Central memory CD8-positive, alpha-beta T cell (primary cell): ENCODE data around the gene SCMH1.
"Not testable (repeated sequence)": the region's sequence is repeated elsewhere in the genome, so short reads cannot be mapped to it uniquely, and the experiment has no call there.

Source experiments
- ATAC-seq: fragments of 150-1000 bp; cut with Tn5 transposase; replicated peaks from 2 replicates; pipeline ENCODE4 v1.10.0; 2022; ENCODE audit warnings: mild to moderate bottlenecking, moderate FRiP score, moderate number of reproducible peaks; ENCODE audit not compliant: poor library complexity, severe bottlenecking; ENCODE audit errors: extremely low read depth
- DNase-seq, 2 donors: peaks; one replicate each; pipeline ENCODE4 v3.0.0; 2021; ENCODE audit warnings: low spot score in 2 of 2
- H3K27ac Mint-ChIP-seq: one replicate; pipeline ENCODE4 v1.8.0; 2022; ENCODE audit warnings: low read depth, mild to moderate bottlenecking, moderate library complexity, mixed read lengths
- H3K27me3 Mint-ChIP-seq: one replicate; pipeline ENCODE4 v1.8.0; 2022; ENCODE audit warnings: mixed read lengths
- H3K36me3 Mint-ChIP-seq: one replicate; pipeline ENCODE4 v1.8.0; 2022; ENCODE audit warnings: mild to moderate bottlenecking, moderate library complexity, mixed read lengths; ENCODE audit not compliant: insufficient read depth
- H3K4me1 Mint-ChIP-seq: one replicate; pipeline ENCODE4 v1.8.0; 2022; ENCODE audit warnings: mixed read lengths
- H3K4me3 Mint-ChIP-seq: one replicate; pipeline ENCODE4 v1.8.0; 2022; ENCODE audit warnings: mild to moderate bottlenecking, moderate library complexity, mixed read lengths
- H3K9me3 Mint-ChIP-seq: one replicate; pipeline ENCODE4 v1.8.0; 2022; ENCODE audit warnings: mixed read lengths

Gene SCMH1

DNA sequence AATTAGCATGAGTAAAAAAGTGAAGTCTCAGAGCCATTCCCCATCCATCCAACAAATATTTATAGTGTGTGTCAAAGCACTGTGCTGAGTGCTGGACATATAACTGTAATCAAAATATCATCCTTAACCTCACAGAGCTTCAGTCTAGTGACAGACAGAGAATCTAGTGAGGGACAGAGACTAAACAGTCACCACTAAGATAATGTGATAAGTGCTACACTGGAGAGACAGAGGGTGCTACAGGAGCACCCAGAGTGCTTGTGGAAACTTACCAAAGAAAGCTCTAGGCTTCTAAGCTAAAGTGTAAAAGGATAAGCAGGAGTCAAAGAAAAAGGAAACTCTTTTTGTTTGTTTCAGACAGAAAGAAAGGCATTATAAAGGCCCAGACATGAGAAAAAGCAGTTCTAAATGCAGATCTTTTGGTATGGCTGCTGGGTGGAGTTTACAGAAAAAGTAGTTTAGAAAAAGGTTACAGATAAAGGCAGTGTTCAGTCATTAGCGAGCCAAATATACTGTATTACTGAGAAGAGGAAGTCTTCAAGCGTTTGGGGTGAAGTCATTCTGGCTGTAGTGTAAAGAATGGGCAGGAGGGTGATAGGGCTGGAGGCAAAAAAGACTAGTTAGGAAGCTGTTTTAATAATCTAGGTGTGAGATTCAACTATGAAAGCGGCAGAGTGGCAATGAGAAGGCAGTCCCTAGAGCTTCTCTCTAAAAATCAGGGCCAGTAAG, 83.8 kb downstream of the SCMH1 start:
- DNase-seq: no peak
- Mint-ChIP-seq H3K4me1 (no peaks in the 10 kb centered on the region), H3K27me3 (no peaks in the 10 kb centered on the region), H3K9me3 (no peaks in the 10 kb centered on the region), H3K36me3 (peaks cover 6% of the 10 kb centered on the region), H3K27ac (no peak overlapping the region), H3K4me3 (no peak overlapping the region)
- ATAC-seq: no peak

DNA sequence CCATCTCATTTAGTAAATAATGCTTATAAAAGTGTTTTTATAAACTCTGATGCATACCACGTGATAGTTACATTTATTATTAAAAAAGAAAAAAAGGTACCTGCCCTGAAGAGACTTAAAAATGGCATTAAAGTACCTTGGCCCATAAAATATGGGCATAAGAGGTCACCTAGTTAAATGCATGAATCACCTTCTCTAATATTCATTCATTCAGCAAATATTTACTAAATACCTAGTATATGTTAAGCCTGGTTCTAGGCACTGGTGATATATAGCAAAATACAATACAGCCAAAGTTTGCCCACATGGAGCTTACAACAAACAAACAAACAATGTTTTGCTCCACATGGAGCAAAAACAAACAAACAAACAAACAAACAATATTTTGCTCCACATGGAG, 87.0 kb downstream of the SCMH1 start:
- no peaks in the 10 kb centered on the region for H3K27me3 Mint-ChIP-seq
- no peak overlapping the region for H3K27ac Mint-ChIP-seq
- H3K4me1 Mint-ChIP-seq: no peaks in the 10 kb centered on the region
- DNase-seq (no peak), ATAC-seq (no peak)
- no peaks in the 10 kb centered on the region for H3K9me3 Mint-ChIP-seq
- H3K4me3 Mint-ChIP-seq: no peak overlapping the region
- peaks cover 11% of the 10 kb centered on the region for H3K36me3 Mint-ChIP-seq

DNA sequence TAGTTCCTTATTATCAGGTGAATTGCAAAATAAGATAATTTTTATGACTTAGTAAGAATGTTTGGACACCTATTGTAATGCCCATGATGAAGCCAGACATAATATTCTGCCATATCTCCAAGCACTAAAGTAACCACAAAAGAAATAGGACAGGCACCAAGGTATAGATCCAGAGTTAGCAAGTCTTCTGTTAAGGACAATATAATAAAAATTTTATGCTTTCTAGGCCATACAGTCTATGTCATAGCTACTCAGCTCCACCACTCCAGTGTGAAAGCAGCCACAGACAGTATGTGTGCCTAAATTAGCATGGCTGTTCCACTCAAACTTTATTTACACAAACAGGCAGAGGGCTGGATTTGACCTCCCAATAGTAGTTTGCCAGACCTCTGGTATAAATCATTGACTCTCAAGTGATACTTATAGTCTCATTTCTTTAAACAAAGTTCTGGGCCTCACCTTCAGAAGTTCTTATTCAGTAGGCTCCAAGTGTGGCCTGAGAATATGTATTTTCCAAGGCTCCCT, 88.3 kb downstream of the SCMH1 start:
- DNase-seq: no peak
- Mint-ChIP-seq H3K36me3 (peaks cover 16% of the 10 kb centered on the region), H3K27me3 (no peaks in the 10 kb centered on the region), H3K4me3 (no peak overlapping the region), H3K4me1 (no peaks in the 10 kb centered on the region), H3K9me3 (no peaks in the 10 kb centered on the region), H3K27ac (no peak overlapping the region)
- ATAC-seq: no peak

DNA sequence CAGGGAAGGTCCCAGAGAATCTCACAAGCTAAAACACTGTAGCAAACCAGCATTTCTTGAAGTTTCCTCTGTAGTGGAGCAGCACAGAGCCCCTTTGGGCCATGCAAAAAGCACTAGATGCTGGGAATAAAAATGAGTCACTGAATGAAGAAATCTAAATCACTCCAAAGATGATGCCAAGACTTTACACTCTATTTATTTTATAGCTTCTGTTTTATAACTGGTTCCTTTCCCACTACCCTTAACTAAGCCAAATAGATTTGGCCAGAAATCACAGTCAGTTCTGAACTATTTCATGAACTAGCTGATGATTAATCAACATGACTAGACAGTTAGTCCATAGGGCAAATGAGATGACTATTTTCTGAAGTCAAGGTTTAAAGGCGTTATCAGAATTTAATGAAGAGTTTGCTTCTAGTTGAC, 89.5 kb downstream of the SCMH1 start:
- Mint-ChIP-seq H3K4me3 (no peak overlapping the region), H3K9me3 (no peaks in the 10 kb centered on the region), H3K36me3 (peaks cover 16% of the 10 kb centered on the region), H3K27me3 (no peaks in the 10 kb centered on the region), H3K27ac (no peak overlapping the region), H3K4me1 (no peaks in the 10 kb centered on the region)
- DNase-seq: no peak
- ATAC-seq: no peak

DNA sequence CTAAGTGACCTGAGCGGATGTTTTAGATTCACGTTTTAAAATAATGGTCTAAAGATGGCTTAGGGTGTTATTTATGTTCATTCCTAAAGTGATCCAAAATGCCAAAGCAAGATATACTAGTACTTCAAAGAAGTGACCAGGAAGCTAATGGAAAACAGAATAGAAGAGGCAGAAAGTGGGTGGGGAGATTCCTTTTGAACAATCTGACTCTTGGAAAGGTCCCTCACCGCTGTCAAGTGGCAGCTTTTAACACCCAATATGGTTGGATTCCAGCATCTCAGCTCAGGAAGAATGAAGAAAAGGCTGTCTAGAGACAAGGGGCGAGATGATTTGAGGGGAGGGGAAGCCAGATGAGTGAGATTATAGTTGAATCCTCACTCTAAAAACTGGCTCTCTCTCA, 90.3 kb downstream of the SCMH1 start:
- no peak for ATAC-seq
- no peaks in the 10 kb centered on the region for H3K9me3 Mint-ChIP-seq
- no peak overlapping the region for H3K4me3 Mint-ChIP-seq
- DNase-seq: no peak
- no peak overlapping the region for H3K27ac Mint-ChIP-seq
- H3K27me3 Mint-ChIP-seq: no peaks in the 10 kb centered on the region
- no peaks in the 10 kb centered on the region for H3K4me1 Mint-ChIP-seq
- peaks cover 16% of the 10 kb centered on the region for H3K36me3 Mint-ChIP-seq

DNA sequence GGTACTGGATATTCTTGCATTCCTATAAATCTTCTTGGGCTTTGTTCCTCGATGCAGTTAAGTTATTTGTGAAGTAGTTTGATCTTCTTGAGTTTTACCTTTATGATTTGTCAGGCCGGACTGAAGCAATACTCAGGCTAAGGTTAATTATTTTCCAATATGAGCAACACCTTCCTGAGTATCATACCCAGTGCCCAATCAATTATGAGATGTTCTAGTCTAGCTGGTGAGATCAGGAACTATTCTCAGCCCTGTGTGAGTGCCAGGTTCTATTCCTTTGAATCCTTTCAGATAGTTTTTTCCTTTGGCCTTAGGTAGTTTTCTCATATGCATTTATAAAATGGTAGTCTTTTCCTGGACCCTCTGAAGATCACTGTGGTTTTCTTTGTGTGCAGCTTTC, 92.5 kb downstream of the SCMH1 start:
- H3K36me3 Mint-ChIP-seq: peaks cover 12% of the 10 kb centered on the region
- DNase-seq: no peak

DNA sequence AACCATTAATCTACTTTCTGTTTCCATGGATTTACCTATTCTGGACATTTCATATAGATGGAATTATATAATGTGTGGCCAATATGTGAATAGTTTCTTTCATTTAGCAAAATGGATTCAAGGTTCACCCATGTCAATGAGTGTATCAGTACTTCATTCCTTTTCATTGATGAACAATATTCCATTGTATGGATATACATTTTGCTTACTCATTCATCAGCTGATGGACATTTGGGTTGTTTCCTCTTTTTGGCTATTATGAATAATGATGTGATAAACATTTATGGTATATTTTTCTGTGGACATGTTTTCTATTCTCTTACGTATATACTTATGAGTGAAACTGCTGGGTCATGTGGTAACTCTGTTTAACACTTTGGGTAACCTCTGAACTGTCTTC, 97.8 kb downstream of the SCMH1 start:
- DNase-seq: no peak
- Mint-ChIP-seq H3K4me1 (no peaks in the 10 kb centered on the region), H3K27me3 (no peaks in the 10 kb centered on the region), H3K36me3 (peaks cover 1% of the 10 kb centered on the region), H3K9me3 (no peaks in the 10 kb centered on the region), H3K27ac (no peak overlapping the region), H3K4me3 (no peak overlapping the region)
- ATAC-seq: no peak

More for the DNA sequence above, 92.5 kb downstream of the SCMH1 start:
- H3K4me1 Mint-ChIP-seq: no peaks in the 10 kb centered on the region
- no peaks in the 10 kb centered on the region for H3K9me3 Mint-ChIP-seq
- H3K27me3 Mint-ChIP-seq: no peaks in the 10 kb centered on the region
- no peak for ATAC-seq
- no peak overlapping the region for H3K27ac Mint-ChIP-seq
- no peak overlapping the region for H3K4me3 Mint-ChIP-seq

DNA sequence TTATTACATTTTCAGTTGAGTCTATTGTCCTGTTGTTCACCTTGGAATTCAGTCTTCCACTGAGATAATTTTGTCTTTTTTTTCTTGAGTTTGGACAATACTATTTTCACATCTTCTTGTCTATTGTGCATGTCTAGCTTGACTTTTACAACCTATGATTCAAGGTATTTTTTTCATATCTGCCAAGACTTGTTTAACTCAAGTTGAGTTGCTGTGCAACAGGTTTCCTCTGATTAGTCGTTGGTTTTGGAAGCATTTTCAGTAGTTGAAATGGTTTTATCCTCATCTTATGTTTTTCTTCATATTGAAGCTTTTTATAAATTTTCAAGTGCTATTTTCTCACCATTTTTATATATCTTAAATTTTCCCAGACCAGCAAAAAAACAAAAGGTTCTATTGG, 103.6 kb downstream of the SCMH1 start:
- Mint-ChIP-seq H3K4me1 (no peaks in the 10 kb centered on the region), H3K9me3 (no peaks in the 10 kb centered on the region), H3K4me3 (no peak overlapping the region), H3K27me3 (no peaks in the 10 kb centered on the region), H3K36me3 (no peaks in the 10 kb centered on the region), H3K27ac (no peak overlapping the region)
- DNase-seq (no peak), ATAC-seq (no peak)

DNA sequence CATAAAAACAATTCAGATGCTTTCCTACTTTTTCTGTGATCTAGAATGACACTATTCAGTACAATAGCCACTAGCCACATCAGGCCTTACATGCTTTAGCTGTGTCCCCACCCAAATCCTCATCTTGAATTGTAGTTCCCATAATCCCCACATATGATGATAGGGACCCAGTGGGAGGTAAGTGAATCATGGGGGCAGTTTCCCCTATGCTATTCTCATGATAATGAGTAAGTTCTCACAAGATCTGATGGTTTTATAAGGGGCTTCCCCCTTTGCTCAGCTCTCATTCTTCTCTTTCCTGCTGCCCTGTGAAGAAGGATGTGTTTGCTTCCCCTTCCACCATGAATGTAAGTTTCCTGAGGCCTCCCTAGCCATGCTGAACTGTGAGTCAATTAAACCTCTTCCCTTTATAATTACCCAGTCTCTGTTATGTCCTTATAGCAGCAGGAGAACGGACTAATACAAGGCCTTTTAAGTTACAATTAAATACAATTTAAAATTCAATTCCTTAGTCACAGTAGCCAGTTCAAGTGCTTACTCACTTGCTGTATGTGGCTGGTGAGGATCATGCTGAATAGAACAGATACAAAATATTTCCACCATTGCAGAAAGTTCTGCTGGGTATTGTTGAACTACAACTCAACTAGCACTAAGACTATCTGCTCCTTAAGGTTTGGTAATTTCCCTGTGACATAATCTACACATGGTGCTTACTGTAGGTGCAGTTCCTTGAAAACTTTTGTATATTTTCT, 106.7 kb downstream of the SCMH1 start:
- no peaks in the 10 kb centered on the region for H3K9me3 Mint-ChIP-seq
- H3K27me3 Mint-ChIP-seq: no peaks in the 10 kb centered on the region
- H3K4me3 Mint-ChIP-seq: no peak overlapping the region
- peaks cover 2% of the 10 kb centered on the region for H3K36me3 Mint-ChIP-seq
- no peaks in the 10 kb centered on the region for H3K4me1 Mint-ChIP-seq
- no peak overlapping the region for H3K27ac Mint-ChIP-seq
- DNase-seq (no peak), ATAC-seq (no peak)

DNA sequence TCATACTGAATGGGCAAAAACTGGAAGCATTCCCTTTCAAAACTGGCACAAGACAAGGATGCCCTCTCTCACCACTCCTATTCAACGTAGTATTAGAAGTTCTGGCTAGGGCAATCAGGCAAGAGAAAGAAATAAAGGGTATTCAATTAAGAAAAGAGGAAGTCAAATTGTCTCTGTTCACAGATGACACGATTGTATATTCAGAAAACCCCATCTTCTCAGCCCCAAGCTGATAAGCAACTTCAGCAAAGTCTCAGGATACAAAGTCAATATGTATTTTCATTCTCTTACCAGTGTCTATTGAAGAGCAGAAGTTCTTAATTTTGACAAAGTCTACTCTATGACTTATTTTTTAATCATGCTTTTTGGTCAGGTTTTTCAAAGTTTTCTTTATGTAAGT, 107.8 kb downstream of the SCMH1 start:
- not testable (repeated sequence) for H3K4me3 Mint-ChIP-seq, H3K27ac Mint-ChIP-seq, DNase-seq, H3K27me3 Mint-ChIP-seq, H3K4me1 Mint-ChIP-seq, H3K9me3 Mint-ChIP-seq, H3K36me3 Mint-ChIP-seq, ATAC-seq

DNA sequence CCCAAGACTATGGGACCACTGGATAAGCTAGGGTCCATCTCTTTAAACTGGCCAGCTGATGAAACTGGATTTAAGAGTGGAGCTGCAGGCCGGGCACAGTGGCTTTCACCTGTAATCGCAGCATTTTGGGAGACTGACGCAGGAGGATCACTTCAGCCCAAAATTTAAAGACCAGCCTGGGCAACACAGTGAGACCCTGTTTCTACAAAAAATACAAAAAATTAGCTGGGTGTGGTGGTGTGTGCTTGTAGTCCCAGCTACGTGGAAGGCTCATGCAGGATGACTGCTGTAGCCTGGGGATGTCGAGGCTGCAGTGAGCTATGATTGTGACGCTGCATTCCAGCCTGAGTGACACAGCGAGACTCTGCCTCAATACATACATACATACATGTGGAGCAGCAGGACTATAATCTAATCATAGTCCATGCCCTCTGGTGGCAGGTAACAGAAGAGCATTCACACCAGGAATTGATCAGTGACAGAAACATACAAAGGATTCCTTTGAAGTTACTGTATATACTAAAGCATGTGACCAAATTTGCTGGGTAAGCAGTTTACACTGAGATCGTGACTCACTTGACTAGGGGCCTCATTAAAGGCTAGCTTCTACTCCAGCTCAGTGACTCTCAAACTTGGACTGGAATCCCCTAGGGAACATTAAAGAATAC, 119.1 kb downstream of the SCMH1 start:
- Mint-ChIP-seq H3K9me3 (no peaks in the 10 kb centered on the region), H3K27me3 (no peaks in the 10 kb centered on the region), H3K36me3 (no peaks in the 10 kb centered on the region), H3K4me3 (no peak overlapping the region), H3K27ac (no peak overlapping the region), H3K4me1 (no peaks in the 10 kb centered on the region)
- no peak for ATAC-seq
- no peak for DNase-seq

DNA sequence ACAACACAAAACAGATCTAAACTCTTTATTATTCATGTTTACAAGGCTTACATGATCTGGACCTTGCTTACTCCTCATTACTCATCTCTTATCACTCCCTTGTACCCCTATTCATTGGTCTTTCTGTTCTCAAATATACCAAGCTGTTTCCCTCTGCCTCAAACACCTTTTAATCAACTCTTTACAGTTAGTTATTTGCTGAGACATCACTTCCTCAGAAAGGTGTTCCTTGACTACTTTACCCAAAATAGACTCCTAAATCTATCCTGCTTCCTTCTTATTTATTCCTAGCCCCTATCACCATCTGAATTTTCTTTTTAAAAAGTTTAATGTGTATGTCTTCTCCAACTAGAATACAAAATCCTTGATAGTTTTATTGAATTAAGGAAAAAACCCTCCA, 120.0 kb downstream of the SCMH1 start:
- H3K27me3 Mint-ChIP-seq: no peaks in the 10 kb centered on the region
- no peaks in the 10 kb centered on the region for H3K36me3 Mint-ChIP-seq
- no peak overlapping the region for H3K4me3 Mint-ChIP-seq
- peak overlapping the region; percentile 22 for H3K27ac Mint-ChIP-seq
- H3K4me1 Mint-ChIP-seq: no peaks in the 10 kb centered on the region
- no peak for DNase-seq
- no peak for ATAC-seq
- no peaks in the 10 kb centered on the region for H3K9me3 Mint-ChIP-seq

DNA sequence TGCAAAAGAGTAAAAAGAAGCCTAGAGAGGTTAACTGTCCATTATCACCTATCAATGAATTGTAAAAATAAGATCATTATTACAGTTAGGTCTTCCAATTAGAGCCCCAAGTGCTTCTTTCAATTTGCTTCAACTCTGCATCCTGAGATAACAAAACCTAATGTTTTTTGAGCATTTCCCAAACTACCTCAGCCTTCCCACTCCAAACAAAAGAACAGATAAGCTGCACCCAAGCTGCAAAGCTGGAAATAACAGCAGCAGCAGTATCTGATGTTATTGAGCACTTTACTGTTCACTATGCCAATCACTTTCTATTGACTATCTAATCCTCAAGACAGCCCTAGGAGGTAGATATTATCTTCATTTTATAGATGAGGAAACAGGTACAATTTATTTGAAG, 123.5 kb downstream of the SCMH1 start:
- Mint-ChIP-seq H3K36me3 (peaks cover 2% of the 10 kb centered on the region), H3K4me1 (no peaks in the 10 kb centered on the region), H3K9me3 (no peaks in the 10 kb centered on the region), H3K27me3 (no peaks in the 10 kb centered on the region), H3K4me3 (no peak overlapping the region), H3K27ac (no peak overlapping the region)
- DNase-seq (no peak), ATAC-seq (no peak)
